ENCODE results near the gene APBA3.
A peak's percentile ranks its signal among the peaks of the same experiment; 100 is the strongest.

APBA3 gene

DNA sequence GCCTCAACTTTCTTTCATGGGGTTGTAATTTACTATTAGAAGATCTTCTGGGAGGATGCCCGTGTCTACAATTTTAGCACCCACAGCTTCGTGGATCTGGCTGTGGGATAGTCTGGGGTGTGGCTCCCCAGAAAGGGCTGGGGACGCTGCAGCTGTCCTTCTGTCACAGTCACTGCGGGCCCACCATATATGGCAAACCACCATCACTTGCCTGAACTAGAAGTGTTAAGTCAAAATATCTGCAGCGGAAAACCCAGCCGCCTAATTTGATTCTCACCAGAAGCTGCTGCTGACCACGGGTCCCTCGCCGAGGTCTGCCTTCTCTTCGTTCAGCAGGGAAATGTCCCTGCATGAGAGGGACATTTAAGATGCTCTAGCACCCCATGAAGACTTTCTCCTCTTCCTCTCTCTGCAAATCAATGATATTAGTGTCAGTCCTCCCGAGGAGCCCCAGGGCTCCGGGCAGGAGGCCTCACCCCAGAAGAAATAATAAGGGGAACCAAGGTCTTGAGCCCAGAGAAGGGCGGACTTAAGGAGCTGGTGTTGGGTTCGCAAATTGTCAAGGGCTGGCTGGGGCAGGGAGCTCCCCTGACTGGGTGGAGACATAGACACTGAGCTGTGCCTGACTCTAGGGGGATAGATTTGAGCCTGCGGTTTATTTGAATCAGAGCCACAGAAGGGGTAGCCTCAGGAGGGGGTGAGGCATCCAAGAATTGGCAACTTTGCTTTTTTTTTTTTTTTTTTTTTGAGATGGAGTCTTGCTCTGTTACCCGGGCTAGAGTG lies 27.7 kb upstream of the APBA3 start:
- no peak for DNase-seq (ENCODE audit: low read depth)
- TF ChIP-seq CTCF (conservative IDR thresholded peaks at IDR 0.05; ENCODE audit: control insufficient read depth, insufficient read depth, low read depth, low read length): no peak
- no peak overlapping the region for H3K4me3 ChIP-seq (ENCODE audit: control insufficient read depth, low read depth, low read length)

DNA sequence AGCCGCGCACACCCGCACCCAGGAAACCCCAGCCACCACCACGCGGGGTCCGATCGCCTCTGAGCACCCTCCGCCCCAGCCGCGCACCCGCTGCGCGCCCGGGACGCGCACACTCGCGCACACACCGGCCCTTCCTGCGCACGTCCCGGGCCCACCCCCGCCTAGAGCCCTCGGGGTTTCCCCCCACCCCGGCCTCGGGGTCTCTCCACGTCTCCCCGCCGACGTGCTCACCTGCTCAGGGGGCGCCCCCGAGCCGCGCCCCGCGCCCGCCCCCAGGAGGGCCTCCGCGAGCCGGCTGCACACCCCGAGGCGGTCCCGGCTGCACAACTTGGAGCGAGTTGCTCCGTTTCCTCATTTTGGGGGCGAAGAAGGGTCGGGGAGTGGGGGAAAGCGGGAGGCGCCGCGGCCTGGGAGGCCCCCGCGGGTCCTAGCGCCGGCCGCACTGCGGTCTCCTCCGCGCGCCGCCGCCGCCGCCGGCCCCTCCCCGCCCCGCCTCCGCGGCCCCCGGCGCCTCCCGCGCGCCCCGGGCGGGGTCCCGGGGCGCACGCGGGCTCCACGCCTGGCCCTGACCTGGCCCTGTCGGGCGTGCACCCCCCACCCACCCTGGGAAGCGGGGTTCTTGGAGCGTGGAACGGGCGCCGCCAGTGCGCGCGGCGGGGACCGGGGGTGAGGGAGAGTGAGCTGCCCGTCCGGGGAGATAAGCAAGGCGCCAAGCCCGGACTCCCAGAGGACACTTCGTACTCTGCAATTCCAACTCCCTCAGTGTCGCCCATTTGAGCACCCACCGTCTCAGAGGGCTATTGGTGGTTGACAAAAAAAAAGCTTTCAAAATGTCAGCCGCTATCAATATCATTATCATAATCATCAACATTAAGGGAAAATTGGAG lies 24.7 kb upstream of the APBA3 start, which contains the start of gene MATK:
MATK (minus strand) TSS at position 444 of the 887 bp plus-strand sequence. CDS start 1,246 bp downstream, outside the sequence.
- H3K4me3 ChIP-seq (ENCODE audit: control insufficient read depth, low read depth, low read length): no peak within 1 kb of the TSS
- DNase-seq (ENCODE audit: low read depth): no peak
- TF ChIP-seq CTCF (conservative IDR thresholded peaks at IDR 0.05; ENCODE audit: control insufficient read depth, insufficient read depth, low read depth, low read length): no peak

GRCh38 chr19:3785451-3785937 lies 24.0 kb upstream of the APBA3 start:
- DNase-seq (ENCODE audit: low read depth): no peak
- TF ChIP-seq CTCF (conservative IDR thresholded peaks at IDR 0.05; ENCODE audit: control insufficient read depth, insufficient read depth, low read depth, low read length): no peak
- no peak overlapping the region for H3K4me3 ChIP-seq (ENCODE audit: control insufficient read depth, low read depth, low read length)

DNA sequence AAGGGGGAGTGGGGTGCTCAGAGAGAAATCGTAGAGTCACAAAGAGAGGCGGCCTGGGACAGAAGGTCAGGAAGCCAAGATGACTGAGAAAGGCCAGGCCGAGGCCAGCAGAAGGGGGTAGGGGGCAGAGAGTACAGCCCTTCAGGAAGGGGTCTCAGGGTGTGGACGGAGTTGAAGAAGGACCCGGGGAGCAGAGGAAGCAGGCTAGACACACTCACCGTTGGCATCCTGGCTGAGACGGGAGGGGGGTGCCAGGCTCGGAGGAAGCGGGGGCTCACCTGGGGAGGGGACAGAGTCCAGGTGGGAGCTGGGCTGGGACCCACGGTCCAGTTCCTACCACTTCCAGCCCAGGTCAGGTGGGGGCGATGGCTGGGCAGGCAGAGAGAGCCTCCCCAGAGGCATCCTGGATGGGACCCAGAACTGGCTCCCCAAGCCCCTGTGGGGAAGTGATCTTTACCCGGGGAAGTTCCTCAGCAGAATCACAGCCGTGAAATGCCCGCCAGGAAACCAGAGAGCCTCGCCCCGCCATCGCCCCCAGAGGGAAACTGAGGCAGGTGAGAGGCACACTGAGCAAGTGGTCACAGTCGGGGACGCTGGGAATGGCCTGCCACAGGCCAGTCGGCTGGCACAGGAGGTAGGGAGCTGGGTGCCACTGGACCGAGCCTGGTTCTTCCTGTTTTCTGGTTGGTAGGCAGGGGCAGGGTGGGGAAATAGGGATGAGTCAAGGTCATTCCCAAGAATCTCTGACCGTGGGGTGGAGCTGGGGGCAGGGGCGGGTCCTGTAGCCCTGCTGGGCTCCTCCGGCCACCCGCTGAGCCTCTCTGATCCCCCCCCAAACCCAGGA lies 23.3 kb upstream of the APBA3 start:
- H3K4me3 ChIP-seq (ENCODE audit: control insufficient read depth, low read depth, low read length): no peak overlapping the region
- peak; percentile 12 for DNase-seq (ENCODE audit: low read depth)
- no peak for TF ChIP-seq CTCF (conservative IDR thresholded peaks at IDR 0.05; ENCODE audit: control insufficient read depth, insufficient read depth, low read depth, low read length)

- DNase-seq (ENCODE audit: low read depth): no peak
- peak; percentile 22 for TF ChIP-seq CTCF (conservative IDR thresholded peaks at IDR 0.05; ENCODE audit: control insufficient read depth, insufficient read depth, low read depth, low read length)
- no peak overlapping the region for H3K4me3 ChIP-seq (ENCODE audit: control insufficient read depth, low read depth, low read length)
Observed at GRCh38 chr19:3783660-3784584, 22.4 kb upstream of the APBA3 start.
